Measurements from ENCODE around the gene NFATC2.

NFATC2 gene

GRCh38 chr20:51354769-51355319 is 187.7 kb downstream of the NFATC2 start:
- ATAC-seq = peak; percentile 14; the same call in 2 of the 3 replicates
- TF ChIP-seq TSHZ2 (CRISPR knock-in tag; IDR thresholded peaks at IDR 0.05) (no peak), ESRRG (CRISPR knock-in tag; IDR thresholded peaks at IDR 0.05) (no peak), ISL1 (CRISPR knock-in tag; IDR thresholded peaks at IDR 0.05) (no peak), SNAI2 (CRISPR knock-in tag; IDR thresholded peaks at IDR 0.05) (no peak), GLIS3 (CRISPR knock-in tag; IDR thresholded peaks at IDR 0.05) (no peak), CREB5 (CRISPR knock-in tag; IDR thresholded peaks at IDR 0.05; ENCODE audit: low read depth) (no peak), PATZ1 (CRISPR knock-in tag; IDR thresholded peaks at IDR 0.05; ENCODE audit: borderline replicate concordance) (no peak), ARNTL (CRISPR knock-in tag; IDR thresholded peaks at IDR 0.05; ENCODE audit: borderline replicate concordance, low read depth) (no peak)

GRCh38 chr20:51354191-51354768 is 188.2 kb downstream of the NFATC2 start:
- ATAC-seq = no peak

GRCh38 chr20:51353491-51353890 is 189.0 kb downstream of the NFATC2 start:
- ATAC-seq = no peak

More at GRCh38 chr20:51354191-51354768, 188.2 kb downstream of the NFATC2 start:
- TF ChIP-seq ISL1 (CRISPR knock-in tag; IDR thresholded peaks at IDR 0.05) (no peak), ZNF565 (CRISPR knock-in tag; conservative IDR thresholded peaks at IDR 0.05; ENCODE audit: low read depth) (no peak), TOX (CRISPR knock-in tag; IDR thresholded peaks at IDR 0.05; ENCODE audit: borderline replicate concordance) (no peak), GLIS3 (CRISPR knock-in tag; IDR thresholded peaks at IDR 0.05) (no peak), ZC3H10 (CRISPR knock-in tag; IDR thresholded peaks at IDR 0.05) (no peak), ZNF70 (CRISPR knock-in tag; IDR thresholded peaks at IDR 0.05) (no peak)

More at GRCh38 chr20:51353491-51353890, 189.0 kb downstream of the NFATC2 start:
- TF ChIP-seq ARNTL (CRISPR knock-in tag; IDR thresholded peaks at IDR 0.05; ENCODE audit: borderline replicate concordance, low read depth) (no peak), TCF4 (CRISPR knock-in tag; IDR thresholded peaks at IDR 0.05; ENCODE audit: borderline replicate concordance) (no peak), PATZ1 (CRISPR knock-in tag; IDR thresholded peaks at IDR 0.05; ENCODE audit: borderline replicate concordance) (no peak), CSDC2 (CRISPR knock-in tag; IDR thresholded peaks at IDR 0.05) (no peak), ZNF70 (CRISPR knock-in tag; IDR thresholded peaks at IDR 0.05) (no peak), OSR1 (CRISPR knock-in tag; IDR thresholded peaks at IDR 0.05) (no peak), SNAI2 (CRISPR knock-in tag; IDR thresholded peaks at IDR 0.05) (no peak), CSRNP3 (CRISPR knock-in tag; IDR thresholded peaks at IDR 0.05) (no peak), TSHZ2 (CRISPR knock-in tag; IDR thresholded peaks at IDR 0.05) (no peak), ZNF565 (CRISPR knock-in tag; conservative IDR thresholded peaks at IDR 0.05; ENCODE audit: low read depth) (no peak), ZFP3 (CRISPR knock-in tag; IDR thresholded peaks at IDR 0.05) (no peak), ZFP30 (CRISPR knock-in tag; IDR thresholded peaks at IDR 0.05) (no peak), POU6F1 (CRISPR knock-in tag; IDR thresholded peaks at IDR 0.05; ENCODE audit: borderline replicate concordance, low read depth) (no peak)
